Smooth muscle cell (in vitro differentiated cells): Measurements from ENCODE around the gene CAPN9. TPM values are rescaled to one million over a fixed set of nuclear protein-coding genes. Genes with fewer than 3 reads are reported as not detected.
A peak's percentile ranks its signal among the peaks of the same experiment; 100 is the strongest.

Experiments used
- DNase-seq: peaks from one replicate; lab custom pipeline; 2025; ENCODE audit not compliant: unreplicated experiment; lab: John Stamatoyannopoulos, UW
- H2AFZ ChIP-seq: fragments of 200-600 bp; sonication (generic); 2 replicates; pipeline ENCODE4 v1.6.0; 2016; ENCODE audit warnings: antibody characterized with exemption, low read depth, mild to moderate bottlenecking
- H3F3A ChIP-seq: fragments of 200-600 bp; sonication (generic); 2 replicates; pipeline ENCODE4 v1.6.0; 2017; ENCODE audit warnings: antibody characterized with exemption, low read depth
- H3K27ac ChIP-seq: fragments of 200-600 bp; sonication (generic); 2 replicates; pipeline ENCODE4 v1.5.1; 2016; ENCODE audit warnings: low read depth, mild to moderate bottlenecking
- H3K27me3 ChIP-seq: fragments of 200-600 bp; sonication (generic); 2 replicates; pipeline ENCODE4 v1.6.1; 2016; ENCODE audit warnings: low read depth, mild to moderate bottlenecking
- H3K36me3 ChIP-seq: fragments of 200-600 bp; sonication (generic); 2 replicates; pipeline ENCODE4 v1.5.1; 2016; ENCODE audit warnings: low read depth
- H3K4me1 ChIP-seq: fragments of 200-600 bp; sonication (generic); 2 replicates; pipeline ENCODE4 v1.5.1; 2016; ENCODE audit warnings: low read depth
- H3K4me2 ChIP-seq: fragments of 200-600 bp; sonication (generic); 2 replicates; pipeline ENCODE4 v1.6.0; 2016; ENCODE audit warnings: mild to moderate bottlenecking
- H3K4me3 ChIP-seq: fragments of 200-600 bp; sonication (generic); 2 replicates; pipeline ENCODE4 v1.5.1; 2016; ENCODE audit warnings: mild to moderate bottlenecking
- H3K79me2 ChIP-seq: fragments of 200-600 bp; sonication (generic); 2 replicates; pipeline ENCODE4 v1.6.0; 2016; ENCODE audit warnings: low read depth, mild to moderate bottlenecking
- H3K9ac ChIP-seq: fragments of 200-600 bp; sonication (generic); 2 replicates; pipeline ENCODE4 v1.6.0; 2016; ENCODE audit warnings: low read depth
- H3K9me3 ChIP-seq: fragments of 200-600 bp; sonication (generic); replicated peaks from 2 replicates; pipeline ENCODE4 v1.5.1; 2016; ENCODE audit warnings: low read depth
- H4K20me1 ChIP-seq: fragments of 200-600 bp; sonication (generic); 2 replicates; pipeline ENCODE4 v1.6.0; 2016; ENCODE audit warnings: low read depth
- CTCF ChIP-seq: fragments of 200-600 bp; sonication (generic); IDR thresholded peaks from 2 replicates; pipeline ENCODE4 v1.5.1; 2017; ENCODE audit warnings: borderline replicate concordance, mild to moderate bottlenecking, antibody characterized with exemption; ENCODE audit not compliant: insufficient read depth, poor library complexity, severe bottlenecking
- WGBS: methylation state at CpG from one replicate; pipeline ENCODE4 v1.1.7; 2016; ENCODE audit warnings: low lambda C conversion rate; 5-methylcytosine and 5-hydroxymethylcytosine counted together
- polyA plus RNA-seq: library from polyadenylated mRNA; unstranded; fragments of >200 nt; fragmentation: Nextera tagmentation; extraction: Ambion mirVana; gene quantifications from 2 replicates; pipeline ENCODE4 v1.2.1, GENCODE V29; 2016
- total RNA-seq: library from RNA; depleted of rRNA; stranded (reverse); fragments of >200 nt; gene quantifications from 2 replicates; pipeline ENCODE4 v1.2.3, GENCODE V29; 2014

Gene CAPN9
- total and polyA plus RNA-seq, 2 experiments from 2014 or later = not detected

GRCh38 chr1:230796626-230797025 lies 49.4 kb downstream of the CAPN9 start:
- Histone ChIP-seq H3K4me2 (no peak overlapping the region), H3K9ac (no peak overlapping the region), H3K79me2 (no peaks in the 10 kb centered on the region), H3K4me1 (no peaks in the 10 kb centered on the region), H3F3A (no peaks in the 10 kb centered on the region), H4K20me1 (no peaks in the 10 kb centered on the region), H3K4me3 (no peak overlapping the region), H3K9me3 (no peaks in the 10 kb centered on the region), H3K27me3 (no peaks in the 10 kb centered on the region), H2AFZ (no peak overlapping the region), H3K27ac (no peak overlapping the region), H3K36me3 (no peaks in the 10 kb centered on the region)
- no peak for DNase-seq
- 35% methylated on average over 2 of the region's 2 CpGs for WGBS
- TF ChIP-seq CTCF = no peak

- Histone ChIP-seq H3K9me3 (no peaks in the 10 kb centered on the region), H3F3A (no peaks in the 10 kb centered on the region), H3K4me1 (no peaks in the 10 kb centered on the region), H3K79me2 (no peaks in the 10 kb centered on the region), H2AFZ (no peak overlapping the region), H4K20me1 (no peaks in the 10 kb centered on the region), H3K4me3 (no peak overlapping the region), H3K9ac (no peak overlapping the region), H3K27ac (no peak overlapping the region), H3K36me3 (no peaks in the 10 kb centered on the region), H3K4me2 (no peak overlapping the region), H3K27me3 (no peaks in the 10 kb centered on the region)
- TF ChIP-seq CTCF = no peak
- 74% methylated on average over 13 of the region's 13 CpGs for WGBS
- DNase-seq = no peak
Observed at GRCh38 chr1:230797376-230797920, 50.3 kb downstream of the CAPN9 start.

- Histone ChIP-seq H2AFZ (no peak overlapping the region), H3K27me3 (no peaks in the 10 kb centered on the region), H3K79me2 (no peaks in the 10 kb centered on the region), H3K4me2 (no peak overlapping the region), H3K27ac (no peak overlapping the region), H3F3A (no peaks in the 10 kb centered on the region), H3K36me3 (no peaks in the 10 kb centered on the region), H3K9me3 (no peaks in the 10 kb centered on the region), H3K9ac (no peak overlapping the region), H3K4me3 (no peak overlapping the region), H4K20me1 (no peaks in the 10 kb centered on the region), H3K4me1 (no peaks in the 10 kb centered on the region)
- WGBS = 30% methylated on average over 7 of the region's 7 CpGs
- peak; percentile 71 for TF ChIP-seq CTCF
- DNase-seq = no peak
Observed at GRCh38 chr1:230797942-230798365, 50.8 kb downstream of the CAPN9 start.

- no peak overlapping the region for H3K4me2 ChIP-seq
- H4K20me1 ChIP-seq = no peaks in the 10 kb centered on the region
- 92% methylated on average over 5 of the region's 5 CpGs for WGBS
- no peaks in the 10 kb centered on the region for H3K36me3 ChIP-seq
- no peaks in the 10 kb centered on the region for H3F3A ChIP-seq
- H3K9me3 ChIP-seq = no peaks in the 10 kb centered on the region
- H3K4me3 ChIP-seq = no peak overlapping the region
- no peak overlapping the region for H3K9ac ChIP-seq
- H3K27me3 ChIP-seq = no peaks in the 10 kb centered on the region
- no peaks in the 10 kb centered on the region for H3K4me1 ChIP-seq
- DNase-seq = no peak
- no peak for TF ChIP-seq CTCF
- no peaks in the 10 kb centered on the region for H3K79me2 ChIP-seq
- H3K27ac ChIP-seq = no peak overlapping the region
- no peak overlapping the region for H2AFZ ChIP-seq
Observed at GRCh38 chr1:230798491-230798890, 51.3 kb downstream of the CAPN9 start.
